ENCODE measurements around the gene GMPR2.

DNA sequence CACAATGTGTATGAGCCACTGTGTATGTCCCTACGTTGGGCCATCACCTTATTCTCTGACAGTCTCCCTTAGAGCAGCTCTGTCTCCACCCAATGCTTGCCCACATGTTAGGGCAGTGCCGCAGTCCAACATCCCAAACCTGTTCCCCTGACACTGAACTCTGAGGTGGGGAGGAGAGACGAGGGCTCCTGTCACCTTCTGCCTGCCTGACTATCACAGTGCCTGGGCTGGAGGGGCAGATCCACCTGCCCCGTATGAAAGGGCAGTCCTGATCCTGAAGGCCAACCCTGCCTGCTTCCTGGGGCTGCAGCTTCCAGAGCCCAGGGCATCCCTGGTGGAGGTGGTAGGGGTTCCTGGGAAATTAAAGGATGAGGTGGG is 28.0 kb downstream of the GMPR2 start:
- TF ChIP-seq, protein P1, sequence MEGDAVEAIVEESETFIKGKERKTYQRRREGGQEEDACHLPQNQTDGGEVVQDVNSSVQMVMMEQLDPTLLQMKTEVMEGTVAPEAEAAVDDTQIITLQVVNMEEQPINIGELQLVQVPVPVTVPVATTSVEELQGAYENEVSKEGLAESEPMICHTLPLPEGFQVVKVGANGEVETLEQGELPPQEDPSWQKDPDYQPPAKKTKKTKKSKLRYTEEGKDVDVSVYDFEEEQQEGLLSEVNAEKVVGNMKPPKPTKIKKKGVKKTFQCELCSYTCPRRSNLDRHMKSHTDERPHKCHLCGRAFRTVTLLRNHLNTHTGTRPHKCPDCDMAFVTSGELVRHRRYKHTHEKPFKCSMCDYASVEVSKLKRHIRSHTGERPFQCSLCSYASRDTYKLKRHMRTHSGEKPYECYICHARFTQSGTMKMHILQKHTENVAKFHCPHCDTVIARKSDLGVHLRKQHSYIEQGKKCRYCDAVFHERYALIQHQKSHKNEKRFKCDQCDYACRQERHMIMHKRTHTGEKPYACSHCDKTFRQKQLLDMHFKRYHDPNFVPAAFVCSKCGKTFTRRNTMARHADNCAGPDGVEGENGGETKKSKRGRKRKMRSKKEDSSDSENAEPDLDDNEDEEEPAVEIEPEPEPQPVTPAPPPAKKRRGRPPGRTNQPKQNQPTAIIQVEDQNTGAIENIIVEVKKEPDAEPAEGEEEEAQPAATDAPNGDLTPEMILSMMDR (IDR thresholded peaks at IDR 0.05) = no peak
- no peak for TF ChIP-seq POLR2A (IDR thresholded peaks at IDR 0.05)
